HG02885 (cell line): Measurements from ENCODE around the gene COX6B2.

Experiments
- ATAC-seq: cut with Tn5 transposase; IDR thresholded peaks from one replicate; pipeline ENCODE4 v1.9.1; 2021; ENCODE audit warnings: mild to moderate bottlenecking; ENCODE audit not compliant: unreplicated experiment, poor library complexity

COX6B2 gene

GRCh38 chr19:55362990-55363716, 8.6 kb upstream of the COX6B2 start, which contains the start of gene GARIN5B:
TSS of gene GARIN5B (minus strand) at chr19:55363260. CDS start at chr19:55363066, 194 bp downstream.
- no peak for ATAC-seq

GRCh38 chr19:55362174-55362989, 7.9 kb upstream of the COX6B2 start:
- no peak for ATAC-seq

DNA sequence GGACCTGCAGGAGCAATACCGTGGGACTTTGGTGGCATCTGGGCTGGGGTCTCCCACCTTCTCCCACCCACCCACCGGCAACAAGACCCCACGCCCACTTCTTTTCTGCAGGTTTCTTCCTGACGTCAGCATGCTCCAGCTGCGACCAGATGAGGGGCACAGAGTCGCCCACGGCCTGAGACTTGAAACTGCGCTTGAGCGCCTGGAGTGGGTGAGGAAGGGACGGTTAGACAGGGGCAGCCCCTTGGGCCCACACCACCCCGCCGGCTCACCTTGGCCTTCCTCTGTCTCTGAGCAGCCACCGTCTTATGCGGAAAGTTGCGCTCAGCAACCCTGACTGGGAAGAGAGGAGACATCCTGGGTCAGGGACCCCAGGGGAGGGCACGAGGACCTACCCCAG, 6.4 kb upstream of the COX6B2 start:
- no peak for ATAC-seq

DNA sequence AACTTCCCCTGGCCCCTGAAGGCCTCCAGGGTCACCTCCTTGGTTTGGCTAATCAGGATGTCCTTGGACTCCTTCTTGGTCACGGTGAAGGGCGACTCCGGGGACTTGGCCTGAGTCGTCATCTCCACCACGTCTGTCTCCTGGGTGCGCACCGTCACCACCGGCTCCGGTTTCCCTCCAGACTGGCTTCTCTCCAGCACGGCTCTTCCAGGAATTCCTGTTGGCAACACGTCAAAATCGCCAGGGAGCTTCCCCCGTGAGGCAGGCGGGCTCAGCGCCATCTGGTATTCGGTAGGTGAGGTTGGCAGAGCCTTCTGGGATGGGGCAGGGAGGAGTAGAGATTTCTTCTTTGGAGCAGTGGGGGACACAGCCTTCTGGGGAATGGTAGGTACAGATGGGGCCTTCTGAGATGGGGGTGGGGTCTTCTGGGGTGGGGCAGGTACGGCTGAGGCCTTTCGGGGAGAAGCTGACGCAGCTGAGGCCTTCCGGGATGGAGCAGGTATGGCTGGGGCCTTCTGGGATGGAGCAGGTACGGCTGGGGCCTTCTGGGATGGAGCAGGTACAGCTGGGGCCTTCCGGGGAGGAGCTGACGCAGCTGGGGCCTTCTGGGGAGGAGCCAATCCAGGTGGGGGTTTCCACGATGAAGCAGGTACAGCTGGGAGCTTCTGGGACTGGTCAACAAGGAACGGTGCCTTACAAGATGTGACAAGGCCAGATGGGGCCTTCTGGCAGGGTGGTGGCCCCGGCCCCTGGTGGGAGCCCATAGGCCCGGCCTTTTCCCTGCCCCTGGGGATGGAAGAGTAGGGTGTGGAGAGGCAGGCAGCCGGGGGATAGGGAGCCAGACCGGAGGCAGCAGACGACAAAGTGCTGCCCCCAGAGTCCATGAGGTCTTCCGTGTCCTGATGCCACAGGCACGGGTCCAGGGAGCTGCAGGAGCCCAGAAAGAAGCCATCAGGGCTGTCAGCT, 4.7 kb upstream of the COX6B2 start:
- ATAC-seq = no peak

GRCh38 chr19:55358493-55358892, 4.0 kb upstream of the COX6B2 start:
- no peak for ATAC-seq

- no peak for ATAC-seq
Observed at GRCh38 chr19:55355213-55355821, 798 bp upstream of the COX6B2 start.

DNA sequence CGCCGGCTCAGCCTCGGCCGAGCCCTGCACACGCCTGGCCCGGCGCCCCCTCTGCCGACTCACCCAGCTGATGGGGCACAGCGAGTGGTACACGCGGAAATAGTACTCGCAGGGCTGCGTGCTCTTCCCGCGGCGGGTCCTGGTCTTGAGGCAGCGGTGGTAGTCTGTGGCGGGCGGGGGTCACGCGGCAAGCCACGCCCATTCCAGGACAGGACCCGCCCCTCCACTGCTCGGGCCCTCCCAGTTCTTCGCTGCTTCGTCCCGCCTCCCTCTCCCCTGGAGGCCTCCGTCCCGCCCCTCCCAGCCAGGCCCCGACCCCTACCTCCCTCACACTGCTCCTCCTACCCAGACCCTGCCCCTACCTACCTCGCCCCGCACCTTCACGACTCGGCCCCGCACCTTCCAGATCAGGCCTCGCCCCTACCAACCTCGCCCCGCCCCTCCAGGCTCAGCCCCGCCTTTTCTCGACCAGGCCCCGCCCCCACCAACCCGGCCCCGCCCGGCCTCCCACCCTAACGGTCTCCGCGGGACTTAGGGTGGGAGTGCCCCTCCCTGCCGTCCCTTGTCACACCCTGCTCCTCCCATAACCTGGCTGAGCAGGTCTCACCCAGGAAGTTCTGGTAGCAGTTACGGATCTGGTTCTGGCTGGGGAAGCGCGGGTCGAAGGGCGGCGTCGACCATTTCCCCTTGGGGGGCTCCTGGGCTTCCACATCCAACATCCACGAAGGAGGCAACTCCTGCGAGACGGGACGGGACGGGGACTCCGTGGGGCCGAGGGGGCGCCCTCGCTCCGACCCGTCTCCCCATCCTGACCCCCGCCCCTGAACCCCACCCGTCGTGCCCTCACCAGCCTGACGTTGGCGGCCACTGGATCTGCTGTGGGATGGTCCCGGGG, 469 bp downstream of the COX6B2 start:
- no peak for ATAC-seq

- ATAC-seq = no peak
Observed at GRCh38 chr19:55353356-55353802, 1.1 kb downstream of the COX6B2 start.

GRCh38 chr19:55352549-55353145, 1.9 kb downstream of the COX6B2 start:
- ATAC-seq = no peak

DNA sequence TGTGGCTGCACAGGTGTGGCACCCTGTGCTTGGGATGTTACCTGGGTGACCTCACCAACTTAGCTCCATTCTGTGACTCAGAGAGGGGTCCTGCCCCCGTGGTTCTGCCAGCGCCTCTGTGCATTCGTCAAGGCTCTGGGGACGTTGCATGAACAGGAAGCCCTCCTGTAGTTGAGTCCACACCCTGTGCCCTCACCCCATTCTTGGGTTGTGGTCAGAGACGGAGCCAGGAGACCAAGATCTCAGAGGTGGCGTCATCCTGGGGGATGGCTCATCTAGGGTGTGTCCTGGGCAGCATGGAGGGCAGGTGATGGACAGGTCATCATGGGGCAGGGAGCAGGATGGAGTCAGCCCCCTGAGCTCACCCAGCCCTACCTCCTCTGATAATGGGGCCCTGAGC, 2.5 kb downstream of the COX6B2 start:
- no peak for ATAC-seq

DNA sequence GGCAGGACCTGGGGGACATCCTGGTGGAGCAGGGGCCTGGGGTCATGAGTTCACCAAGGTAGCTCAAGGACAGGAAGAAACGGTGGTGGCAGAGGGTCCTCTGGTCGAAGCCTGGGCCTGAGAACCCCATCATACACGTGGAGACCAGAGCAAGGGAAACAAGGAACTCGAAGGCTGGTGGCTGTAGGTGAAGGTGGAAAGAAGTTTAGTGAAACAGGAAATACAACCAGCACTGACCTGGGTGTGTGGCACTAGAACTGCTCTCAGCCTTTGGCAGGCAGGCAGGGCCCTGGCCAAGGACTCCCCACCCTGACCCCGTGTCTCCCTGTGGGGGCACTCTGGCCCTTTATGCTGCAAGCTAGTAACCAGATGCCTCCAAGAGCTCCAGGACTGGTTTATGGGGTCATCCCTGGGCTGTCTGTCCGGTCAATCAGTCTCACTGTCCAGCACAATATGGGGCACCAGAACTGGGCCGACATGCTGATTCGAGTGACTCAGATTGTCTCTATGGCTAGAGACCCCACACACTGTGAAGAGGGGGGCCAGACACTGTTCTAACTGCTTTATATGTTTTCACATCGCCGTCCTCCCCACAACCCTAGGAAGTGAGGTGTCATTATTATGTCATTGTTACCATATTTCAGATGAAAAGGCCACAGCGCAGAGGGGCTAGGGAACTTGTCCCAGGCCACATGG, 3.8 kb downstream of the COX6B2 start:
- ATAC-seq = no peak

DNA sequence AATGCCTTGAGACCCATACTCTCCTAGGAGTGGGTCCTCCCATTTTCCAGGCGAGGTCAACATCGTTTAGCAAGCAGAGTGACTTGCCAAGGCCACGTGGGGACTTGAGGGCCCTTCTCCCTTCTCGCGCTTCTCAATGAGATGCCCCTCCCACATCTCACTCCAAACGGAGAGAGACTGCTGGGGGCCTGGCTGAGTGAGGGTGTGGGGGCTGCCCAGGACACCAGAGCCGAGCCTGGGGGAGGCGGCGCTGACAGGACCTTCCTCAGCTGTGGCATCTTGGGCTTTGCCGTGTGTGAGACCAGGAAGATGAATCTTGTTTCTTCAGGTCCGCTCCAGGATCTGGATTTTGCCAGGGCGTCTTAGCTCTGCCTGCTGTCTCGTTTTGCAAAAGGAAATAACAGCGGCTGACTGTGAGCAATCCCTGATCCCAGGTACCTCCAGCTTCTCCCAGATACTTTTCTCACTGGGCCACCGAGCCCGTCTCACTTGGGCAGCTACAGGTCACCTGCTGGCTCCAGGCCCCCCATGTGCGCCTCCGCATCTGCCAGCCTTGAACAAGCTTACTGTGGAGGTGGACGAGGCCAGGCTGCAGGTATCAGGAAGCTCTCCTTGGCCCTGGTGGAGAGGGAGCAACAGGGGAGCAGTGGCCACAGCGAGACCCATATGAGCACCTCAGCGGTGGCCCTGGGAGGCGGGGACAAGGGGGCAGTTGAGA, 6.0 kb downstream of the COX6B2 start:
- ATAC-seq = no peak

DNA sequence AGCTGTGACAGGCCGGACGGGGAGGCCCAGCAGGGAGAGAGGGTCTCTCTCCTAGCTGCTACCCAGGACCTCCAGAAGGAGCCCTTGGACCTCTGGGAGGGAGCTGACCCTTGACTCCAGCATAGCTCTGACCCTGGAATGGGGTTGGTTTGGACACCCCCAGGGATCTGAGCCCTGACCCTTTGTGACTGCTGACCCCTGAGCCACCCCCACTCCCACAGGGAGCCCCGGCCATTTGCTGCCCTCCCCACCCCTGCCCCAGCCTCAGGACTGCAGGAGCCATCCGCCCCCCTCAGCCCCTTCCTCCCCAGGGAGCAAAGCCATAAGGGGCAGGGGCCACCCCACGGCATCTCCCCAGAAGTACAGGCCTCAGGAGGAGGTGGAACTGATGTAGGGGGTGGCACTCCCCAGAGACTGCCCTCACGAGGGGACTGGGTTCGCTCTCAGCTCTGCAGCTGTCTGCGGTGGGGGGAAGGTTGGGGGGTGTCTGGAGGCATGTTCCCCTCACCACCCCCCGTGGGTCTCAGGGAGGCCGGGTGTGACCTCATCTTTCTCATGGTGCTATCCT, 7.0 kb downstream of the COX6B2 start:
- ATAC-seq = no peak

- ATAC-seq = no peak
Observed at GRCh38 chr19:55346725-55347441, 7.6 kb downstream of the COX6B2 start.

DNA sequence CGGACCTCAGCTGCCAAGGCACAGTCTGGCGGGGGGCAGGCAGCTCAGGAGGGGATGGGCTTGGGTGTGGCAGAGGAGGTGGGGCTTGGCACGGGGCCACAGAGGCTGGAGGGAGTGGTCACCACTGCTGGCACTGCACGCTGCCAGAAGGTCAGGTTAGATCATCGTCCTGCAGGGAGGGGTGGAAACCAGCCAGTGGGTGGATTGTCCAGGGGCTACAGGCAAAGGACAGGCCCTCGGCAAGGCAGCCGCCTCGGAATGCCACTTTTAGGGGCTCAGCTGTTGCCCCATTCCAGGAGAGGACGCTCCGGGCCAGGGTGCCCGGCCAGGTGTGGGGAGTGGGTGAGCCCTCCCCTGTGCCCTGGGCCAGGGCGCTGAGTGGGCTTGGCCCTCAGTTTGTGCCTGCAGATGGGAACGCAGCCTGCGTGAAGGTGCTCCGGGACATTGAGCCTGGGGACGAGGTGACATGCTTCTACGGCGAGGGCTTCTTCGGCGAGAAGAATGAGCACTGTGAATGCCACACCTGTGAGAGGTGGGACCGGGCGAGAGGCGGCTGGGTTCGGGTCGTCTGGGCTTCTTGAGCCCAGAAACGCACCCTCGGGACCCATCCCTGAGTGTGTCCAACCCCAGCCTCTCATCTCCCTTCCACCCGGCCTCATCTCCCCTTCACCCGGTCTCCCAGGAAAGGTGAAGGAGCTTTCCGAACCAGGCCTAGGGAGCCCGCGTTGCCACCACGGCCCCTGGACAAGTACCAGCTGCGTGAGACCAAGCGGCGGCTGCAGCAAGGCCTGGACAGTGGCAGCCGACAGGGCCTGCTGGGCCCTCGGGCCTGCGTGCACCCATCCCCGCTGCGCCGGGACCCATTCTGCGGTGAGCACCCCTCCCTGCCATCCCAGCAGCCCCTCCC, 8.4 kb downstream of the COX6B2 start:
- ATAC-seq = no peak
